Measurements from ENCODE around the gene MSANTD4.

MSANTD4 gene

GRCh38 chr11:106021967-106022794 lies at the start of gene MSANTD4:
MSANTD4 (minus strand) TSS chr11:106022240; CDS start chr11:106010917, 11,323 bp downstream.
- H3K36me3 ChIP-seq (ENCODE audit: insufficient read depth, low read length): peaks cover 3% of the 10 kb centered on the region
- H3K27ac ChIP-seq (ENCODE audit: low read length): peak within 1 kb of the TSS; percentile 81
- H3K9ac ChIP-seq (ENCODE audit: low read depth, low read length): peak within 1 kb of the TSS; percentile 76
- ATAC-seq (ENCODE audit: insufficient read depth, low read depth) (peak; percentile 96), DNase-seq (peak; percentile 99)
- peaks cover 50% of the 10 kb centered on the region for H3K4me1 ChIP-seq (ENCODE audit: insufficient read depth, low read length)
- H3K79me2 ChIP-seq (ENCODE audit: insufficient read depth, low read length): peaks cover 48% of the 10 kb centered on the region
- TF ChIP-seq EZH2 (IDR thresholded peaks at IDR 0.05; ENCODE audit: borderline replicate concordance, low read depth, low read length, severe bottlenecking) (no peak), CTCF (IDR thresholded peaks at IDR 0.05; ENCODE audit: borderline replicate concordance, extremely low read depth, low read length, poor library complexity, severe bottlenecking) (peak; percentile 8)
- H3K9me3 ChIP-seq (ENCODE audit: insufficient read depth, low read length, severe bottlenecking): no peaks in the 10 kb centered on the region
- H3K27me3 ChIP-seq (ENCODE audit: insufficient read depth, low read length, poor library complexity): no peaks in the 10 kb centered on the region
- no peaks in the 10 kb centered on the region for H4K20me1 ChIP-seq (ENCODE audit: insufficient read depth, low read length)
- peak within 1 kb of the TSS; percentile 81 to 87; a peak in 3 of 4 replicates for H3K4me3 ChIP-seq (ENCODE audit: low read depth in 1 of 2, low read length in 2 of 2)
- peak within 1 kb of the TSS; percentile 79 for H3K4me2 ChIP-seq (ENCODE audit: insufficient read depth, low read length)
- H2AFZ ChIP-seq (ENCODE audit: low read depth, low read length): peak within 1 kb of the TSS; percentile 94

- no peaks in the 10 kb centered on the region for H3K27me3 ChIP-seq (ENCODE audit: insufficient read depth, low read length, poor library complexity)
- no peaks in the 10 kb centered on the region for H3K36me3 ChIP-seq (ENCODE audit: insufficient read depth, low read length)
- no peaks in the 10 kb centered on the region for H3K9me3 ChIP-seq (ENCODE audit: insufficient read depth, low read length, severe bottlenecking)
- H3K4me2 ChIP-seq (ENCODE audit: insufficient read depth, low read length): no peak overlapping the region
- H3K27ac ChIP-seq (ENCODE audit: low read length): no peak overlapping the region
- TF ChIP-seq EZH2 (IDR thresholded peaks at IDR 0.05; ENCODE audit: borderline replicate concordance, low read depth, low read length, severe bottlenecking) (no peak), CTCF (IDR thresholded peaks at IDR 0.05; ENCODE audit: borderline replicate concordance, extremely low read depth, low read length, poor library complexity, severe bottlenecking) (no peak)
- H2AFZ ChIP-seq (ENCODE audit: low read depth, low read length): no peak overlapping the region
- DNase-seq (no peak), ATAC-seq (ENCODE audit: insufficient read depth, low read depth) (no peak)
- no peak overlapping the region for H3K4me3 ChIP-seq (ENCODE audit: low read depth in 1 of 2, low read length in 2 of 2)
- no peak overlapping the region for H3K9ac ChIP-seq (ENCODE audit: low read depth, low read length)
- H3K4me1 ChIP-seq (ENCODE audit: insufficient read depth, low read length): peaks cover 5% of the 10 kb centered on the region
- no peaks in the 10 kb centered on the region for H4K20me1 ChIP-seq (ENCODE audit: insufficient read depth, low read length)
- 0 out of 2 replicates have a peak, but pooled peaks cover 1% of the 10 kb centered on the region for H3K79me2 ChIP-seq (ENCODE audit: insufficient read depth, low read length)
These were observed 48.6 kb upstream of the MSANTD4 start for GRCh38 chr11:106070606-106071005.

GRCh38 chr11:106063009-106063408 lies 41.0 kb upstream of the MSANTD4 start:
- no peaks in the 10 kb centered on the region for H3K4me1 ChIP-seq (ENCODE audit: insufficient read depth, low read length)
- no peak for TF ChIP-seq CTCF (IDR thresholded peaks at IDR 0.05; ENCODE audit: borderline replicate concordance, extremely low read depth, low read length, poor library complexity, severe bottlenecking)
- no peak for TF ChIP-seq EZH2 (IDR thresholded peaks at IDR 0.05; ENCODE audit: borderline replicate concordance, low read depth, low read length, severe bottlenecking)
- H3K79me2 ChIP-seq (ENCODE audit: insufficient read depth, low read length): no peaks in the 10 kb centered on the region
- H3K9ac ChIP-seq (ENCODE audit: low read depth, low read length): no peak overlapping the region
- H3K27me3 ChIP-seq (ENCODE audit: insufficient read depth, low read length, poor library complexity): no peaks in the 10 kb centered on the region
- H3K36me3 ChIP-seq (ENCODE audit: insufficient read depth, low read length): no peaks in the 10 kb centered on the region
- H3K4me3 ChIP-seq (ENCODE audit: low read depth in 1 of 2, low read length in 2 of 2): no peak overlapping the region
- DNase-seq (no peak), ATAC-seq (ENCODE audit: insufficient read depth, low read depth) (no peak)
- no peaks in the 10 kb centered on the region for H4K20me1 ChIP-seq (ENCODE audit: insufficient read depth, low read length)
- no peaks in the 10 kb centered on the region for H3K9me3 ChIP-seq (ENCODE audit: insufficient read depth, low read length, severe bottlenecking)
- H2AFZ ChIP-seq (ENCODE audit: low read depth, low read length): no peak overlapping the region
- no peak overlapping the region for H3K4me2 ChIP-seq (ENCODE audit: insufficient read depth, low read length)
- no peak overlapping the region for H3K27ac ChIP-seq (ENCODE audit: low read length)

Data from DND-41 (cell line).